GM10266 (cell line): Measurements from ENCODE around the gene HLA-F.

Experiments
- DNase-seq: peaks from one replicate; pipeline ENCODE4 v3.0.0; 2012; ENCODE audit errors: extremely low spot score
- TF ChIP-seq, protein P1 (sequence below): IDR thresholded peaks from 2 replicates; pipeline ENCODE4 v1.5.1; 2012; ENCODE audit warnings: mild to moderate bottlenecking, low read depth; ENCODE audit not compliant: control insufficient read depth, insufficient read depth; ENCODE audit errors: missing control alignments

The HLA-F gene

DNA sequence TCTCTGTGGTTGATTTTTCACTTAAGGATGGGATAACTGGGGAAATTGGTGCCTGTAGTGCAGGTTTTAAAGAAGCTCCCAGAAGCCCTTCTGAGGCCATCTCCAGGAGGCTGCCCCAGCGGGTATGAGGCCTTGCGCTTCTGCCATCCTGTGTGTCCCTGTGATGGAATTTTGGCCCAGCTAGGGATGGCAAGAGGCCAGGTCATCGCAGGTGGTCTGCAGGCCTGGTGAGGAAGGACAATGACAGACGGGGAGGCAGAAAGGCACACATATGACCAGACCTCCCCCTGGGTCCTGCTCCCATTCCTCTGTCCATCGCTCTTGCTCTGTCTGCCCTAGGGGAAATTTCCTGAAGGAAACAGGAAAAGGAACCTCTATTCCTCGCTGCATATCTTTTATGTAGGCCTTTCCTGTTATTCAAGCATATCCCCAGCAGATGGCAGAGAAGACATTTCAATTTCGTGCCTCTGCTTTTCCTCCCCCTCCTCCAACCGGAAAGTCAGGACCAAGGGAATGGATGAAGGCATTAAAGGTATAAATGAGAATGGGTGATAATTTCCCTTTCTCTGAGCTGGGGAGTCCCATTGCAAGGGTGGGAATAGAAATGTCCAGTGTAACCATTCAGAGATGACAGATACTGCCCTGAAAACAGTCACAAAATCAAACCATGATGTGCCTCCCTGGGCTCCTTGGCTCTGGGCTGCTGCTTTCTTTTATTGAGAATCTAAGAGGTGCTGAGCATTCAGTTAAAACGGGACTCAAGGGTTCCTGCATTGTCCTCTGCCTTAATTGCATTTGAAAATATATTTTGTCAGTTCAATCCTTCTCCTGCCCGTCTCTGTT, 17.6 kb upstream of the HLA-F start:
- TF ChIP-seq, protein P1, sequence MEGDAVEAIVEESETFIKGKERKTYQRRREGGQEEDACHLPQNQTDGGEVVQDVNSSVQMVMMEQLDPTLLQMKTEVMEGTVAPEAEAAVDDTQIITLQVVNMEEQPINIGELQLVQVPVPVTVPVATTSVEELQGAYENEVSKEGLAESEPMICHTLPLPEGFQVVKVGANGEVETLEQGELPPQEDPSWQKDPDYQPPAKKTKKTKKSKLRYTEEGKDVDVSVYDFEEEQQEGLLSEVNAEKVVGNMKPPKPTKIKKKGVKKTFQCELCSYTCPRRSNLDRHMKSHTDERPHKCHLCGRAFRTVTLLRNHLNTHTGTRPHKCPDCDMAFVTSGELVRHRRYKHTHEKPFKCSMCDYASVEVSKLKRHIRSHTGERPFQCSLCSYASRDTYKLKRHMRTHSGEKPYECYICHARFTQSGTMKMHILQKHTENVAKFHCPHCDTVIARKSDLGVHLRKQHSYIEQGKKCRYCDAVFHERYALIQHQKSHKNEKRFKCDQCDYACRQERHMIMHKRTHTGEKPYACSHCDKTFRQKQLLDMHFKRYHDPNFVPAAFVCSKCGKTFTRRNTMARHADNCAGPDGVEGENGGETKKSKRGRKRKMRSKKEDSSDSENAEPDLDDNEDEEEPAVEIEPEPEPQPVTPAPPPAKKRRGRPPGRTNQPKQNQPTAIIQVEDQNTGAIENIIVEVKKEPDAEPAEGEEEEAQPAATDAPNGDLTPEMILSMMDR: peak; percentile 71
- DNase-seq: no peak

DNA sequence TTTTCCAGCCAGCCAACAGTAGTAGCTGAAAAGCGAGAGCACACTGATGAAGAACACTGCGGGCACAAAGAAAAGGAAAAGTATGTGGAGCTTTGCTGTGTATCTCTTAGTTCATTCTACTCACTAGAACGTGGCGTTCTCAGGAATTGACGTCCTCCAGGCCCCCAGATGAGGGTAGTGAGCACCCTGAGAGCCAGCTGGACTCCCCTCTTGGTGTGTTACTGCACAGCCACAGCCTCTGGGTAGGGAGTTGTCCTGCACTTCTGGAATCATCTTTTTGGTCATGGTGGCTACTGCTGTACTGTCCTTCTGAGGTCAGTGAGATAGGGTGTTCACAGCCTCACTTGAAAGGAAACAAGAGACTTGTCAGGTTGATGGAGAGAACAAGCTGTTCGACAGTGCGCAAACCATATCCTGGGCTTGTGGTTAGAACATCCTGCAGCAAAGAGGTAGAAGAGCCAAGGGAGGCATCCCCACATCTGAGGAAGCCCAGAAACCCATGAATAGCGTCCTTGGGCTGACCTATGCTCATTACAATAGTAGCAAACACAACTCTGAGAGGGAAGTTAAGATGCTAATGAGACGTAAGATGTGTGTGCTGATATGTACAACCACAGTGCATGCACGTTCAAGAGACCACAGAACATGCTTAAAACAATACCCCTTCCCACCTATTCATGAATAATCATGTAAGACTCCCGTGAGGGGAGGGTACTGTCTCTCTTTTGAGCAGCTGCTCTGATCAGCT, 14.6 kb upstream of the HLA-F start:
- TF ChIP-seq, protein P1: no peak
- DNase-seq: no peak

DNA sequence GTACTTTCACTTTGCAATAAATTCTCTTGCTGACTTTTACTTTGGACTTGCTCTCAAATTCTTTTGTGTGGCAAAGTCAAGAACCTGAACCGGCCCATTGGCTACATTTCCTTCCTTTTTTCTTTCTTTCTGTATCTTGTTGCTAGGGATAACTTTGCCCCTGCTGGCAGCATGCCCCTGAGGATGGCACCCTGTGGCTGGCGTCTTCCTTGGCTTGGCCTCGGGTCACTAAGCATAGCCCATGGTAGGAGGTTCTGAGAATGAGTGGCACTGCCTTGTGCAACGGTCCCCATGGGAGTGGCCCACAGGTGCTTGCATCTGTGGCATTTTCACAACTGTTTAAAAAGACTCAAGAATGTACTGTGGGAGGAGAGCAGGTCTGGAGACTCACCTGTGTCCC, 14.0 kb upstream of the HLA-F start:
- TF ChIP-seq, protein P1: no peak
- no peak for DNase-seq

DNA sequence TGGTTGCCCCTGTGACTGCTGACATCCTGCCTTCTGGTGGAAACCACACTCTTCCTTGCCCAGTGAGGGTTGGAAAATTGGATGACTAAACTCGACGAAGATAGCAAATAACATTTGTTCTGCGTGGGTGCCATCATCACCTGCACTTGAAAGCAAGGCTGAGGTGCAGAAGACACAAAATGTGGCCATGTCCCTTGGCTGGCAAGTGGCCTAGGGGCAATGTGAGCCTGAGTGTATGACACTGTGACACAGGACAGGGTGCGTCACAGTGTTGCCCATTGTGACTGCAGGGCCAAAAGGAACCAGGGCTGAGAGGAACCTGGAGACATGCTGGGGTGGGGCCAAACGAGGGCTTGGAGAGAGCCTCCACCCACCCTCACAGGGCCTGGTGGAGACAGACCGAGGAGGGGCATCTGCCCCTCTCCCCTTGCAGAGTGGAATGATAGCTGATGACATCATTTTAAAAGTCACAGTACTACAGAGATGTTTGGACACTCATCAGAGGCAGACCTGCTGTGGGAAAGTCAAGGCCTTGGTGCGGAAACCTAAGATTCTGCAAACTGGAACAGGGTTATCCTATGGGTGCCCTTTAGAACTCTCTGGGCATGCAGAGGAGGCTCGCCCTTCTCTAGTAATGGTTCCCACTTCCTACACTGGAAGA, 12.8 kb upstream of the HLA-F start:
- DNase-seq: no peak
- TF ChIP-seq, protein P1: no peak

DNA sequence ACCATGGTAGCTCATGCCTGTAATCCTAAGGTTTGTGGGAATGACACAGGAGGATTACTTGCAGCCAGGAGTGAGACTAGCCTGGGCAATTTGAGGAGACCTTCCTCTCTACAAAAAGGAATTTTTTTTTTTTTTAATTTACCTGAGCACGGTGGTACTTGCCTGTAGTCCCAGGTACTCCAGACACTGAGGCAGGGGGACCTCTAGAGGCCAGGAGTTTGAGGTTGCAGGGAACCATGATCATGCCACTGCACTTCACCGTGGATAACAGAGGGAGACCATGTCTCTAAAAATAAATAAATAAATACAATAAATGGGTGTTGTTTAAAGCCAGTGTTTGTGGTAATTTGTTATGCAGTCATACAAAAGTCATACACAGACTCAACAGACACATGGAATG, 2.4 kb upstream of the HLA-F start:
- TF ChIP-seq, protein P1: peak; percentile 47
- no peak for DNase-seq

DNA sequence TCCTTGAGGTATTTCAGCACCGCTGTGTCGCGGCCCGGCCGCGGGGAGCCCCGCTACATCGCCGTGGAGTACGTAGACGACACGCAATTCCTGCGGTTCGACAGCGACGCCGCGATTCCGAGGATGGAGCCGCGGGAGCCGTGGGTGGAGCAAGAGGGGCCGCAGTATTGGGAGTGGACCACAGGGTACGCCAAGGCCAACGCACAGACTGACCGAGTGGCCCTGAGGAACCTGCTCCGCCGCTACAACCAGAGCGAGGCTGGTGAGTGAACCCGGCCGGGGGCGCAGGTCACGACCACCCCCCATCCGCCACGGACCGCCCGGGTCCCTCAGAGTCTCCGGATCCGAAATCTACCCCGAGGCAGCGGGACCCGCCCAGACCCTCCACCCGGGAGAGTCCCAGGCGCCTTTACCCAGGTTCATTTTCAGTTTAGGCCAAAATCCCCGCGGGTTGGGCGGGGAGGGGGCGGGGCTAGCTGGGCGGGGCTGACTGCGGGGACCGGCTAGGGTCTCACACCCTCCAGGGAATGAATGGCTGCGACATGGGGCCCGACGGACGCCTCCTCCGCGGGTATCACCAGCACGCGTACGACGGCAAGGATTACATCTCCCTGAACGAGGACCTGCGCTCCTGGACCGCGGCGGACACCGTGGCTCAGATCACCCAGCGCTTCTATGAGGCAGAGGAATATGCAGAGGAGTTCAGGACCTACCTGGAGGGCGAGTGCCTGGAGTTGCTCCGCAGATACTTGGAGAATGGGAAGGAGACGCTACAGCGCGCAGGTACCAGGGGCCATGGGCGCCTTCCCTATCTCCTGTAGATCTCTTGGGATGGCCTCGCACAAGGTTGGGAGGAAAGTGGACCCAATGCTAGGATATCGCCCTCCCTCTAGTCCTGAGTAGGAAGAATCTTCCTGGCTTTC, 693 bp downstream of the HLA-F start:
- peak; percentile 76 for DNase-seq
- TF ChIP-seq, protein P1: no peak
